K562 (cell line): ENCODE results near the gene SLFN14. TPM values are rescaled to one million over a fixed set of nuclear protein-coding genes. Genes with fewer than 3 reads are reported as not detected.

ENCODE experiments used
- CHAMP1 ChIP-seq: fragments of 450-650 bp; IDR thresholded peaks from 2 replicates; pipeline ENCODE4 v1.6.1; 2016; ENCODE audit warnings: mild to moderate bottlenecking
- HMG20A ChIP-seq: fragments of 450-650 bp; formaldehyde crosslinking; conservative IDR thresholded peaks from 2 replicates; pipeline ENCODE4 v1.4.0; 2020; ENCODE audit warnings: mild to moderate bottlenecking, mixed read lengths
- JUNB ChIP-seq: fragments of 450-650 bp; formaldehyde crosslinking; conservative IDR thresholded peaks from 2 replicates; pipeline ENCODE4 v1.4.0; 2020; ENCODE audit warnings: mild to moderate bottlenecking
- KAT7 ChIP-seq: sonication (generic); formaldehyde crosslinking; IDR thresholded peaks from 2 replicates; pipeline ENCODE4 v1.8.0; 2022; ENCODE audit warnings: missing genetic modification reagents, mild to moderate bottlenecking, borderline replicate concordance
- MAFF ChIP-seq: IDR thresholded peaks from 2 replicates; pipeline ENCODE4 v1.6.1; 2012; ENCODE audit warnings: low read length, improper control_type of control experiment
- PREB ChIP-seq: sonication (generic); formaldehyde crosslinking; IDR thresholded peaks from 2 replicates; pipeline ENCODE4 v1.8.1; 2023; ENCODE audit warnings: mild to moderate bottlenecking, missing genetic modification reagents
- RERE ChIP-seq: sonication (generic); formaldehyde crosslinking; IDR thresholded peaks from 2 replicates; pipeline ENCODE4 v1.8.0; 2023; ENCODE audit warnings: missing genetic modification reagents, mild to moderate bottlenecking, borderline replicate concordance
- polyA plus RNA-seq, 8 experiments: library from polyadenylated mRNA; depleted of rRNA in 4 of 8; stranded (reverse) in 5 of 8; unstranded in 3 of 8; fragments of >200 nt; fragmentation: Nextera tagmentation in 2 of 8; fragmentation: Illumina TruSeq in 1 of 8; extraction: Ambion mirVana in 2 of 8; extraction: Trizol in 1 of 8; gene quantifications; 2 replicates each; pipeline versions ENCODE4 v1.2.1 to v1.2.3, GENCODE V29; 2011 to 2014; ENCODE audit warnings: inconsistent platforms in 1 of 8, missing spikeins in 1 of 8
- total RNA-seq, 7 experiments: library from RNA; depleted of rRNA in 6 of 7; stranded (reverse); fragments of >200 nt in 6 of 7; fragmentation: Illumina TruSeq in 2 of 7; extraction: Trizol in 2 of 7; gene quantifications; 2 replicates each; pipeline versions ENCODE4 v1.2.1 to v1.2.3, GENCODE V29; 2011 to 2021; ENCODE audit warnings: low replicate concordance in 1 of 7

SLFN14 gene
- total and polyA plus RNA-seq, 9 of the 15 experiments (the other 6 are each of a cell fraction or from before 2014, with no cell fraction given): 1.3 to 4.3 (median 3.1) TPM

- TF ChIP-seq CHAMP1 (no peak), JUNB (CRISPR knock-in tag) (no peak), MAFF (no peak), RERE (CRISPR knock-in tag) (no peak), PREB (CRISPR knock-in tag) (no peak), KAT7 (CRISPR knock-in tag) (no peak), HMG20A (CRISPR knock-in tag) (no peak)
Measured at GRCh38 chr17:35546487-35546886, 14.1 kb downstream of the SLFN14 start (continued).
